MM.1S (cell line): Measurements from ENCODE around the gene OR14I1.

Source experiments
- CTCF ChIP-seq: fragments of 300-600 bp; sonication (generic); IDR thresholded peaks from 2 replicates; pipeline ENCODE4 v1.5.1; 2016; ENCODE audit warnings: antibody characterized with exemption, low read length, mixed read lengths
- EZH2phosphoT487 ChIP-seq: fragments of 300-600 bp; sonication (generic); IDR thresholded peaks from 2 replicates; pipeline ENCODE4 v1.6.1; 2018; ENCODE audit warnings: antibody characterized with exemption, low read length

- TF ChIP-seq CTCF (no peak), EZH2phosphoT487 (no peak)
Observed at GRCh38 chr1:248670003-248670402, 32.6 kb downstream of the OR14I1 start.
